HepG2 (cell line): Measurements from ENCODE around the gene TIMP3. TPM values are rescaled to one million over a fixed set of nuclear protein-coding genes. Genes with fewer than 3 reads are reported as not detected.

Source experiments
- ATAC-seq: fragments of 200-7000 bp; cut with Tn5 transposase; 3 replicates; pipeline ENCODE4 v1.9.1; 2020; ENCODE audit warnings: mild to moderate bottlenecking, moderate library complexity
- BruUV-seq: library from RNA; stranded (reverse); fragments of 400-500 nt; replicated peaks from 2 replicates; lab custom pipeline; 2021; lab: Mats Ljungman, UMichigan
- CTCF ChIA-PET: fragments of 300-600 bp; formaldehyde crosslinking; extraction: SDS; loops from one replicate; lab custom pipeline; 2021; ENCODE audit warnings: low total read pairs, inconsistent platforms, low intra/inter-chr PET ratio; lab: Yijun Ruan, JAX
- POLR2A ChIA-PET: fragments of 350-600 bp; sonication (Branson Sonifier 250); formaldehyde crosslinking; loops from one replicate; lab custom pipeline; 2020; ENCODE audit warnings: antibody characterized with exemption, inconsistent platforms; lab: Yijun Ruan, JAX
- DNase-seq: peaks from one replicate; pipeline ENCODE4 v3.0.0-alpha.2; 2015; ENCODE audit warnings: low spot score
- FAIRE-seq: peaks from 3 replicates; lab custom pipeline; 2011; peaks lifted over from hg19 to GRCh38; lab: Jason Lieb, UNC
- H2AFZ ChIP-seq: one replicate; pipeline ENCODE4 v1.6.1; 2011; ENCODE audit warnings: low read length, inconsistent platforms
- H3K27ac ChIP-seq: fragments of 300-600 bp; 3 replicates; pipeline ENCODE4 v1.8.0; 2011; ENCODE audit warnings: mixed run types, mild to moderate bottlenecking, mixed read lengths, low read length, inconsistent platforms; ENCODE audit not compliant: insufficient read depth; ENCODE audit errors: extremely low read length
- H3K27me3 ChIP-seq, 2 experiments: fragments of 200-600 bp in 1 of 2; 2 replicates in 1 of 2; 3 replicates in 1 of 2; pipeline versions ENCODE4 v1.6.0 to v1.8.0; 2011; ENCODE audit warnings: low read length in 2 of 2, mild to moderate bottlenecking in 2 of 2, moderate library complexity in 2 of 2, inconsistent platforms in 1 of 2; ENCODE audit not compliant: insufficient read depth in 2 of 2, control insufficient read depth in 1 of 2
- H3K36me3 ChIP-seq, 2 experiments: fragments of 200-600 bp in 1 of 2; replicated peaks in 1 of 2; 2 replicates in 1 of 2; 3 replicates in 1 of 2; pipeline versions ENCODE4 v1.5.1 to v1.8.0; 2011; ENCODE audit warnings: low read length in 2 of 2, inconsistent platforms in 1 of 2; ENCODE audit not compliant: insufficient read depth in 2 of 2, control insufficient read depth in 1 of 2
- H3K4me1 ChIP-seq: 2 replicates; pipeline ENCODE4 v1.5.1; 2012; ENCODE audit warnings: low read length, inconsistent platforms; ENCODE audit not compliant: insufficient read depth
- H3K4me2 ChIP-seq: 2 replicates; pipeline ENCODE4 v1.6.0; 2011; ENCODE audit warnings: low read depth, low read length, inconsistent platforms
- H3K4me3 ChIP-seq, 3 experiments: fragments of 200-600 bp in 1 of 3; sonication (generic), shearing (Covaris generic) in 1 of 3; replicated peaks in 1 of 3; 2 replicates each; pipeline ENCODE4 v1.5.1; 2011 to 2016; ENCODE audit warnings: low read length in 3 of 3, inconsistent platforms in 2 of 3, low read depth in 2 of 3, mild to moderate bottlenecking in 2 of 3, control low read depth in 1 of 3, mixed read lengths in 1 of 3; ENCODE audit not compliant: insufficient read depth in 1 of 3
- H3K79me2 ChIP-seq: one replicate; pipeline ENCODE4 v1.6.1; 2011; ENCODE audit warnings: low read length, inconsistent platforms; ENCODE audit not compliant: insufficient read depth
- H3K9ac ChIP-seq: 2 replicates; pipeline ENCODE4 v1.6.0; 2011; ENCODE audit warnings: mild to moderate bottlenecking, low read depth, low read length, inconsistent platforms; ENCODE audit not compliant: insufficient read depth
- H3K9me3 ChIP-seq: 2 replicates; pipeline ENCODE4 v1.5.1; 2012; ENCODE audit warnings: mild to moderate bottlenecking, low read length
- H4K20me1 ChIP-seq: 2 replicates; pipeline ENCODE4 v1.6.0; 2011; ENCODE audit warnings: inconsistent platforms, mild to moderate bottlenecking, low read length, moderate library complexity; ENCODE audit not compliant: insufficient read depth
- ATF4 ChIP-seq, 2 experiments: fragments of 450-650 bp in 1 of 2; sonication (generic) in 1 of 2; formaldehyde crosslinking; IDR thresholded peaks; 2 replicates each; pipeline versions ENCODE4 v1.5.0 to v1.8.0; 2020 to 2022; ENCODE audit warnings: mild to moderate bottlenecking in 1 of 2, missing genetic modification reagents in 1 of 2
- DDIT3 ChIP-seq: sonication (generic); formaldehyde crosslinking; IDR thresholded peaks from 2 replicates; pipeline ENCODE4 v1.4.0; 2020; ENCODE audit warnings: mild to moderate bottlenecking, missing genetic modification reagents
- DNMT1 ChIP-seq: sonication (generic); formaldehyde crosslinking; IDR thresholded peaks from 2 replicates; pipeline ENCODE4 v1.5.1; 2020; ENCODE audit warnings: mild to moderate bottlenecking, missing genetic modification reagents
- ERF ChIP-seq: IDR thresholded peaks from 2 replicates; pipeline ENCODE4 v1.6.1; 2018; ENCODE audit warnings: missing biosample characterization, missing genetic modification reagents
- HOXA3 ChIP-seq: sonication (generic); formaldehyde crosslinking; IDR thresholded peaks from 2 replicates; pipeline ENCODE4 v1.5.0; 2020; ENCODE audit warnings: missing genetic modification reagents
- LRRFIP1 ChIP-seq: sonication (generic); formaldehyde crosslinking; conservative IDR thresholded peaks from 2 replicates; pipeline ENCODE4 v1.4.0; 2020; ENCODE audit warnings: missing genetic modification reagents
- MYPOP ChIP-seq: sonication (generic); formaldehyde crosslinking; IDR thresholded peaks from 2 replicates; pipeline ENCODE4 v1.8.1; 2023; ENCODE audit warnings: mild to moderate bottlenecking, moderate library complexity, missing genetic modification reagents
- PRPF4 ChIP-seq: fragments of 200-400 bp; formaldehyde crosslinking; IDR thresholded peaks from 2 replicates; pipeline ENCODE4 v1.6.1; 2016; ENCODE audit warnings: low read length, low read depth; ENCODE audit not compliant: poor library complexity, severe bottlenecking
- RCOR2 ChIP-seq: IDR thresholded peaks from 2 replicates; pipeline ENCODE4 v1.6.1; 2016; ENCODE audit warnings: missing biosample characterization, missing genetic modification reagents
- STAT5B ChIP-seq: sonication (generic); formaldehyde crosslinking; IDR thresholded peaks from 2 replicates; pipeline ENCODE4 v1.4.0; 2020; ENCODE audit warnings: missing genetic modification reagents
- ZC3H4 ChIP-seq: sonication (generic); formaldehyde crosslinking; IDR thresholded peaks from 2 replicates; pipeline ENCODE4 v1.4.0; 2020; ENCODE audit warnings: missing genetic modification reagents, borderline replicate concordance
- ZMAT5 ChIP-seq: sonication (generic); formaldehyde crosslinking; IDR thresholded peaks from 2 replicates; pipeline ENCODE4 v1.5.0; 2020; ENCODE audit warnings: mild to moderate bottlenecking, low read depth, missing genetic modification reagents, borderline replicate concordance
- ZNF274 ChIP-seq: sonication (generic); formaldehyde crosslinking; IDR thresholded peaks from 2 replicates; pipeline ENCODE4 v1.5.1; 2020; ENCODE audit warnings: mild to moderate bottlenecking, missing genetic modification reagents
- ZNF343 ChIP-seq: sonication (generic); formaldehyde crosslinking; IDR thresholded peaks from 2 replicates; pipeline ENCODE4 v1.4.0; 2020; ENCODE audit warnings: mild to moderate bottlenecking, missing genetic modification reagents
- ZNF512B ChIP-seq: sonication (generic); formaldehyde crosslinking; IDR thresholded peaks from 2 replicates; pipeline ENCODE4 v1.5.1; 2020; ENCODE audit warnings: missing genetic modification reagents, mild to moderate bottlenecking, borderline replicate concordance
- ZNF740 ChIP-seq: sonication (generic); formaldehyde crosslinking; IDR thresholded peaks from 2 replicates; pipeline ENCODE4 v1.4.0; 2020; ENCODE audit warnings: missing genetic modification reagents
- ZNF773 ChIP-seq: sonication (generic); formaldehyde crosslinking; IDR thresholded peaks from 2 replicates; pipeline ENCODE4 v1.4.0; 2020; ENCODE audit warnings: missing genetic modification reagents, borderline replicate concordance
- WGBS: methylation state at CpG from one replicate; pipeline ENCODE4 v1.1.6; 2017; ENCODE audit warnings: low lambda C conversion rate; 5-methylcytosine and 5-hydroxymethylcytosine counted together
- in situ Hi-C: cut with HindIII; loops from 2 replicates; pipeline ENCODE4 v1.10.0; 2017; ENCODE audit warnings: low pct_unique_long_range_greater_than_20kb; ENCODE audit not compliant: extremely low pct_ligation_motif_present
- intact Hi-C: fragments of 100-400 bp; cut with micrococcal nuclease; formaldehyde crosslinking; loops from one replicate; pipeline ENCODE4 v1.10.0; 2022; ENCODE audit not compliant: unreplicated experiment
- polyA plus RNA-seq, 8 experiments: library from polyadenylated mRNA; depleted of rRNA in 3 of 8; stranded (reverse) in 7 of 8; unstranded in 1 of 8; fragments of >200 nt; fragmentation: Illumina TruSeq in 4 of 8; extraction: Trizol in 4 of 8; gene quantifications; 2 replicates each; pipeline versions ENCODE4 v1.2.1 to v1.2.3, GENCODE V29; 2011 to 2016; ENCODE audit warnings: low read depth in 4 of 8, missing spikeins in 1 of 8, mixed read lengths in 1 of 8; ENCODE audit not compliant: insufficient read depth in 1 of 8
- total RNA-seq, 5 experiments: library from RNA; depleted of rRNA; stranded (reverse); fragments of >200 nt; fragmentation: Illumina TruSeq; extraction: Trizol; gene quantifications; 2 replicates each; pipeline ENCODE4 v1.2.3, GENCODE V29; 2016; ENCODE audit warnings: low read depth in 1 of 5

Gene TIMP3
- total and polyA plus RNA-seq, 2 of the 13 experiments (the other 11 are each of a cell fraction or from before 2014, with no cell fraction given): 57.3 to 86.6 TPM

GRCh38 chr22:32859743-32860142, 58.2 kb downstream of the TIMP3 start:
- H3K27me3 ChIP-seq: no peaks in the 10 kb centered on the region
- H4K20me1 ChIP-seq: peaks cover 3% of the 10 kb centered on the region; the same call in 1 of the 2 replicates
- intact Hi-C loops: no loop called here
- no peaks in the 10 kb centered on the region for H3K4me1 ChIP-seq
- no peak overlapping the region for H3K4me2 ChIP-seq
- H3K79me2 ChIP-seq: no peaks in the 10 kb centered on the region
- ChIA-PET POLR2A (no interaction called here), CTCF (no interaction called here)
- BruUV-seq: TSS peak; percentile 44
- no peak overlapping the region for H2AFZ ChIP-seq
- FAIRE-seq (no peak), DNase-seq (no peak), ATAC-seq (no peak)
- H3K36me3 ChIP-seq: peaks cover 18 to 64% of the 10 kb centered on the region in 2 experiments
- in situ Hi-C loops: no loop called here
- no peak overlapping the region for H3K9ac ChIP-seq
- WGBS: 100% methylated on average over 1 of the region's 1 CpG
- no peaks in the 10 kb centered on the region for H3K9me3 ChIP-seq
- H3K27ac ChIP-seq: no peak overlapping the region
- H3K4me3 ChIP-seq: no peak overlapping the region
- TF ChIP-seq ZNF343 (CRISPR knock-in tag) (no peak), MYPOP (CRISPR knock-in tag) (no peak), ZNF274 (no peak), ZMAT5 (CRISPR knock-in tag) (no peak), ATF4 (CRISPR knock-in tag; IDR thresholded peaks at IDR 0.05) (no peak), ZC3H4 (CRISPR knock-in tag) (no peak), ZNF740 (no peak), ZNF512B (no peak), DNMT1 (no peak), STAT5B (CRISPR knock-in tag) (no peak), RCOR2 (CRISPR knock-in tag) (no peak), ZNF773 (CRISPR knock-in tag) (no peak), HOXA3 (no peak), PRPF4 (no peak), LRRFIP1 (CRISPR knock-in tag) (no peak), ERF (no peak), DDIT3 (CRISPR knock-in tag) (no peak)
